NCI-H748 (cell line): Measurements from ENCODE around the gene NOP14.
"Not testable (repeated sequence)": the region's sequence is repeated elsewhere in the genome, so short reads cannot be mapped to it uniquely, and the experiment has no call there.

Source experiments
- DNase-seq: peaks from one replicate; lab custom pipeline; 2025; ENCODE audit not compliant: unreplicated experiment; lab: John Stamatoyannopoulos, UW

NOP14 gene

GRCh38 chr4:2961811-2962441 lies 1.3 kb downstream of the NOP14 start:
- peak; percentile 9 for DNase-seq

GRCh38 chr4:2961421-2961810 lies 1.8 kb downstream of the NOP14 start:
- DNase-seq, result peak; percentile 21

- DNase-seq, result not testable (repeated sequence)
Measured at GRCh38 chr4:2960450-2960849, 2.8 kb downstream of the NOP14 start.

- no peak for DNase-seq
Measured at GRCh38 chr4:2958446-2958845, 4.8 kb downstream of the NOP14 start.

GRCh38 chr4:2955186-2956044 lies 7.8 kb downstream of the NOP14 start:
- DNase-seq, result not testable (repeated sequence)

- DNase-seq, result no peak
Measured at GRCh38 chr4:2954358-2955185, 8.6 kb downstream of the NOP14 start.

GRCh38 chr4:2953496-2953895 lies 9.7 kb downstream of the NOP14 start:
- no peak for DNase-seq

- no peak for DNase-seq
Measured at GRCh38 chr4:2950221-2950989, 12.8 kb downstream of the NOP14 start.

GRCh38 chr4:2949782-2950125 lies 13.5 kb downstream of the NOP14 start:
- no peak for DNase-seq

- no peak for DNase-seq
Measured at GRCh38 chr4:2948895-2949781, 14.1 kb downstream of the NOP14 start.

GRCh38 chr4:2947926-2948325 lies 15.3 kb downstream of the NOP14 start:
- DNase-seq, result no peak

GRCh38 chr4:2946812-2947600 lies 16.2 kb downstream of the NOP14 start:
- no peak for DNase-seq

- not testable (repeated sequence) for DNase-seq
Measured at GRCh38 chr4:2945619-2946604, 17.3 kb downstream of the NOP14 start.

GRCh38 chr4:2944586-2945526 lies 18.4 kb downstream of the NOP14 start:
- no peak for DNase-seq

GRCh38 chr4:2944091-2944482 lies 19.1 kb downstream of the NOP14 start:
- DNase-seq, result no peak

GRCh38 chr4:2943364-2944090 lies 19.7 kb downstream of the NOP14 start:
- DNase-seq, result no peak
